Measurements from ENCODE around the gene CDH12. TPM values are rescaled to one million over a fixed set of nuclear protein-coding genes. Genes with fewer than 3 reads are reported as not detected.
"Not testable (repeated sequence)": the region's sequence is repeated elsewhere in the genome, so short reads cannot be mapped to it uniquely, and the experiment has no call there.

CDH12 gene
- total and polyA plus RNA-seq, 4 donors, result 0.02 to 0.33 (median 0.17) TPM; not detected in 1

GRCh38 chr5:22344000-22344399 lies 509.1 kb downstream of the CDH12 start:
- H3K36me3 ChIP-seq (ENCODE audit: control insufficient read depth in 4 of 4, insufficient read depth in 3 of 4, low read depth in 1 of 4, low read length in 3 of 4), result no peaks in the 10 kb centered on the region

GRCh38 chr5:22341406-22341805 lies 511.7 kb downstream of the CDH12 start:
- H3K4me3 ChIP-seq (ENCODE audit: low read depth in 1 of 3, low read length in 3 of 3), result no peak overlapping the region
- no peak overlapping the region for H3K9ac ChIP-seq (ENCODE audit: low read depth in 1 of 2, low read length in 2 of 2)
- no peaks in the 10 kb centered on the region for H3K4me1 ChIP-seq (ENCODE audit: control insufficient read depth in 4 of 4, insufficient read depth in 4 of 4, low read length in 3 of 4)
- H3K27me3 ChIP-seq (ENCODE audit: control insufficient read depth in 4 of 4, insufficient read depth in 4 of 4, low read length in 3 of 4), result no peaks in the 10 kb centered on the region
- DNase-seq (ENCODE audit: low spot score), result no peak
- 65% methylated on average over 2 of the region's 2 CpGs for WGBS
- H3K27ac ChIP-seq (ENCODE audit: low read depth in 1 of 2, low read length in 2 of 2), result no peak overlapping the region
- H3K9me3 ChIP-seq (ENCODE audit: control insufficient read depth in 4 of 4, low read length in 3 of 4), result peaks cover 0 to under 1% (median 0%) of the 10 kb centered on the region in 4 donors
- TF ChIP-seq JUND (IDR thresholded peaks at IDR 0.05) (no peak), GABPA (IDR thresholded peaks at IDR 0.05 in 1 of 2, conservative IDR thresholded peaks at IDR 0.05 in 1 of 2) (no peak), ZBTB33 (IDR thresholded peaks at IDR 0.05) (no peak), EGR1 (IDR thresholded peaks at IDR 0.05; ENCODE audit: low read depth in 2 of 2) (no peak), SP1 (IDR thresholded peaks at IDR 0.05) (no peak), NR2F2 (IDR thresholded peaks at IDR 0.05) (no peak), ATF3 (IDR thresholded peaks at IDR 0.05) (no peak), YY1 (IDR thresholded peaks at IDR 0.05) (no peak), MAX (IDR thresholded peaks at IDR 0.05) (no peak), HNF4G (IDR thresholded peaks at IDR 0.05) (no peak)
- no peaks in the 10 kb centered on the region for H3K36me3 ChIP-seq (ENCODE audit: control insufficient read depth in 4 of 4, insufficient read depth in 3 of 4, low read depth in 1 of 4, low read length in 3 of 4)

More at GRCh38 chr5:22344000-22344399, 509.1 kb downstream of the CDH12 start:
- no peaks in the 10 kb centered on the region for H3K4me1 ChIP-seq (ENCODE audit: control insufficient read depth in 4 of 4, insufficient read depth in 4 of 4, low read length in 3 of 4)
- H3K27me3 ChIP-seq (ENCODE audit: control insufficient read depth in 4 of 4, insufficient read depth in 4 of 4, low read length in 3 of 4), result no peaks in the 10 kb centered on the region
- H3K9me3 ChIP-seq (ENCODE audit: control insufficient read depth in 4 of 4, low read length in 3 of 4), result no peaks in the 10 kb centered on the region
- H3K4me3 ChIP-seq (ENCODE audit: low read depth in 1 of 3, low read length in 3 of 3), result no peak overlapping the region
- DNase-seq (ENCODE audit: low spot score), result no peak
- TF ChIP-seq ZBTB33 (IDR thresholded peaks at IDR 0.05), result no peak
- no peak for TF ChIP-seq HNF4G (IDR thresholded peaks at IDR 0.05)
- no peak for TF ChIP-seq TAF1 (conservative IDR thresholded peaks at IDR 0.05)
- TF ChIP-seq FOXA2 (IDR thresholded peaks at IDR 0.05), result no peak
- TF ChIP-seq CTCF (IDR thresholded peaks at IDR 0.05; ENCODE audit: low read depth, low read length, missing input control), result no peak
- no peak for TF ChIP-seq NR2F2 (IDR thresholded peaks at IDR 0.05)
- TF ChIP-seq MAX (IDR thresholded peaks at IDR 0.05), result no peak
- TF ChIP-seq JUND (IDR thresholded peaks at IDR 0.05), result no peak
- no peak for TF ChIP-seq HNF4A (conservative IDR thresholded peaks at IDR 0.05)
- no peak for TF ChIP-seq GABPA (IDR thresholded peaks at IDR 0.05 in 1 of 2, conservative IDR thresholded peaks at IDR 0.05 in 1 of 2)
- TF ChIP-seq ATF3 (IDR thresholded peaks at IDR 0.05), result no peak
- no peak for TF ChIP-seq SP1 (IDR thresholded peaks at IDR 0.05)
- no peak for TF ChIP-seq RXRA (IDR thresholded peaks at IDR 0.05)
- TF ChIP-seq FOXA1 (IDR thresholded peaks at IDR 0.05), result no peak
- WGBS, result 33% methylated on average over 2 of the region's 2 CpGs
- no peak overlapping the region for H3K27ac ChIP-seq (ENCODE audit: low read depth in 1 of 2, low read length in 2 of 2)
- no peak overlapping the region for H3K9ac ChIP-seq (ENCODE audit: low read depth in 1 of 2, low read length in 2 of 2)

- not testable (repeated sequence) for DNase-seq (ENCODE audit: low spot score); H3K27me3 ChIP-seq (ENCODE audit: control insufficient read depth in 4 of 4, insufficient read depth in 4 of 4, low read length in 3 of 4); H3K4me3 ChIP-seq (ENCODE audit: low read depth in 1 of 3, low read length in 3 of 3); H3K36me3 ChIP-seq (ENCODE audit: control insufficient read depth in 4 of 4, insufficient read depth in 3 of 4, low read depth in 1 of 4, low read length in 3 of 4); H3K27ac ChIP-seq (ENCODE audit: low read depth in 1 of 2, low read length in 2 of 2); H3K4me1 ChIP-seq (ENCODE audit: control insufficient read depth in 4 of 4, insufficient read depth in 4 of 4, low read length in 3 of 4); H3K9me3 ChIP-seq (ENCODE audit: control insufficient read depth in 4 of 4, low read length in 3 of 4); H3K9ac ChIP-seq (ENCODE audit: low read depth in 1 of 2, low read length in 2 of 2)
- 74% methylated on average over 3 of the region's 3 CpGs for WGBS
These were observed 520.2 kb downstream of the CDH12 start for GRCh38 chr5:22332949-22333348.
